ENCODE data around the gene SLC44A2.

Gene SLC44A2

DNA sequence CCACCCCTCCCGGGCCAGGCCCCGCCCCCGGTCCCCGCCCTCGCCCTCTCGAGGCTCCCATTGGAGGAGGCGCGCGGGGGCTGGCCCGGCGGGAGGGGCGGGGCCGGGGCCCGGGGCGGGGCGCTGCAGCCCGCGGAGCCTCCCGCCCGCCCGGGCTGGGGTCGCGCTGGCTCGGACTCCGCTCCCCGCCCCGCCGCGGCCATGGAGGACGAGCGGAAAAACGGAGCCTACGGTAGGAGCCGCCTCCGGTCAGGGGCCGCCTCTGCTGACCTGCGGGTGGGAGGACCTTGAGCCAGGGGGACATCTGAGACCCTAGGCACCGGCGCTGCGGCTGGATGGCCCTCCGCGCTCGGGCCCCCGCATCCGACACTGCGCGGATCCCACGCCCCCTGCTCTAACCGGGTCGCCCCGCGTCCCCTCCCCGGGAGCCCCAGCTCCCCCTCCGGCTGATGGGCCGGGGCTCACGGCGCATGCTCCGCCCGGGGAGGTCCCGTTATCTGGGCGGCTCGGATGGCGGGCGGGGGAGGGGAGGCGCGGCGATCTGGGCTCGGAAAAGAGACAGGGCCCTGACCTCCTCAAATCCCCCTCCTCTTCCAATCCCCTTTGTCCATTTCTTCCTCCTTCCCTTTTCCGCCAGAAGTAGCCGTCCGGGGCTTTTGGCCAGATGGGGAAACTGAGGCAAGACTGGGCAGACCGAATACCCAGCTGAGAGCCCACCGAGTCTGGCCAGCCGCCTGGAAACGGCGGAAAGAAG lies 22.8 kb upstream of the SLC44A2 start:
- peak; percentile 73 for DNase-seq (ENCODE audit: low read depth)
- peak overlapping the region; percentile 99 for H3K4me3 ChIP-seq (ENCODE audit: low read depth, low read length)
- TF ChIP-seq, protein P1, sequence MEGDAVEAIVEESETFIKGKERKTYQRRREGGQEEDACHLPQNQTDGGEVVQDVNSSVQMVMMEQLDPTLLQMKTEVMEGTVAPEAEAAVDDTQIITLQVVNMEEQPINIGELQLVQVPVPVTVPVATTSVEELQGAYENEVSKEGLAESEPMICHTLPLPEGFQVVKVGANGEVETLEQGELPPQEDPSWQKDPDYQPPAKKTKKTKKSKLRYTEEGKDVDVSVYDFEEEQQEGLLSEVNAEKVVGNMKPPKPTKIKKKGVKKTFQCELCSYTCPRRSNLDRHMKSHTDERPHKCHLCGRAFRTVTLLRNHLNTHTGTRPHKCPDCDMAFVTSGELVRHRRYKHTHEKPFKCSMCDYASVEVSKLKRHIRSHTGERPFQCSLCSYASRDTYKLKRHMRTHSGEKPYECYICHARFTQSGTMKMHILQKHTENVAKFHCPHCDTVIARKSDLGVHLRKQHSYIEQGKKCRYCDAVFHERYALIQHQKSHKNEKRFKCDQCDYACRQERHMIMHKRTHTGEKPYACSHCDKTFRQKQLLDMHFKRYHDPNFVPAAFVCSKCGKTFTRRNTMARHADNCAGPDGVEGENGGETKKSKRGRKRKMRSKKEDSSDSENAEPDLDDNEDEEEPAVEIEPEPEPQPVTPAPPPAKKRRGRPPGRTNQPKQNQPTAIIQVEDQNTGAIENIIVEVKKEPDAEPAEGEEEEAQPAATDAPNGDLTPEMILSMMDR (conservative IDR thresholded peaks at IDR 0.05; ENCODE audit: low read depth, low read length) = no peak

DNA sequence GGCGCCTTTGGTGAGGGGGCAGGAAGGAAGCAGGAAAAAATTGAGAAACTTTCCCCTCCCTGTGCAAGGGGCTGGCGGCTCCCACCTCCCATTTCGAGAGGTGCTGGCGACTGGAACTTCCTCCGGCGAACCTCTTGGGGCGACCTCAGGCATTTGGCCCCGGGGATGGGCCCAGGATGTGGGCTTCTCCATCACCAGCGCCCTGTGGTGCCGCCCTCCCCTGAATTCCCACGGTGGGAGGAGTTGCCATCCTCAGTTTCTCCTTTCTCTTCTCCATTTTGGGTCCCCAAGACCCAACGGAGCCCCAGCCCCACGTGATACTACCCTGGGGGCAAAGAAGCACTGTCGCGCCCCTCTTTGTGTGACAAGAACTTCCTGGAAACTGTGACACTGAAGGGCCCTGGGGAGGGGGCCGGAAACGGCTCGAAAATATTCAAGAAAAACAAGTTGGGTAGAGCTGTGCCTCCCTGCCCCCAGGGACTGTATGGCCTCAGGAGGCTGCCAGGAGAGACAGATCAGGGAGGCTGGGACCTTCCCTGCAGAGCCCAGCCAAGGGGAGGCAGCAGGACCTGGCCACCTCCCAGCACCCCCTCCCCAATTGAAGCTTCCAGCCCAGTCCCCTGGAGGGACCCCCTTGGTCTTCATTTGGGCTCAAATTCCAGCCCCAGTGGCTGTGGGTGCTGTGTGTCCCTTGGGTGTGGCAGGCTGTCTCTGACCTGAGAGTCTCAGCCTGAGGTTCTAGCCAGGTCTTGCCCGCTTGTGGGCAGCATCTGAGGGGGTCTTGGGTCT lies 22.1 kb upstream of the SLC44A2 start:
- peak; percentile 18 for DNase-seq (ENCODE audit: low read depth)
- H3K4me3 ChIP-seq (ENCODE audit: low read depth, low read length) = peak overlapping the region; percentile 99
- TF ChIP-seq, protein P1 (conservative IDR thresholded peaks at IDR 0.05; ENCODE audit: low read depth, low read length) = no peak

- DNase-seq (ENCODE audit: low read depth) = peak; percentile 69
- H3K4me3 ChIP-seq (ENCODE audit: low read depth, low read length) = peak overlapping the region; percentile 99
- TF ChIP-seq, protein P1 (conservative IDR thresholded peaks at IDR 0.05; ENCODE audit: low read depth, low read length) = no peak
Measured at GRCh38 chr19:10603873-10604459, 21.4 kb upstream of the SLC44A2 start.

GRCh38 chr19:10604460-10604980 lies 20.8 kb upstream of the SLC44A2 start:
- TF ChIP-seq, protein P1 (conservative IDR thresholded peaks at IDR 0.05; ENCODE audit: low read depth, low read length) = no peak
- DNase-seq (ENCODE audit: low read depth) = no peak
- H3K4me3 ChIP-seq (ENCODE audit: low read depth, low read length) = no peak overlapping the region

DNA sequence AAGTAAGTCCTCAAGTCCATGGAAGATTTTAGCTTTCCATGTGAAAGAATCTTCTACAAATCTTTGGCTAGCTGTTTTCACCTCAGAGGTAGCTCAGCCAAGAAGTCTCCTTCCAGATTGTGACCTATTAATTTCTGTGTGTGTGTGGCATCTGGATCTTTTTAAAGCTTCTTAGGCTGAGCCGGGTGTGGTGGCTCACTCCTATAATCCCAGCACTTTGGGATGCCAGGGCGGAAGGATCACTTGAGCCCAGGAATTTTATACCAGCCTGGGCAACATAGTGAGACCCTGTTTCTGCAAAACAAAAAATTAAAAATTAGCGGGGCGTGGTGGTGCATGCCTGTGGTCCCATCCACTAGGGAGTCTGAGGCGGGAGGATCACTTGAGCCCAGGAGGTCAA lies 13.4 kb upstream of the SLC44A2 start:
- H3K4me3 ChIP-seq (ENCODE audit: low read depth, low read length) = no peak overlapping the region
- TF ChIP-seq, protein P1 (conservative IDR thresholded peaks at IDR 0.05; ENCODE audit: low read depth, low read length) = no peak
- no peak for DNase-seq (ENCODE audit: low read depth)

DNA sequence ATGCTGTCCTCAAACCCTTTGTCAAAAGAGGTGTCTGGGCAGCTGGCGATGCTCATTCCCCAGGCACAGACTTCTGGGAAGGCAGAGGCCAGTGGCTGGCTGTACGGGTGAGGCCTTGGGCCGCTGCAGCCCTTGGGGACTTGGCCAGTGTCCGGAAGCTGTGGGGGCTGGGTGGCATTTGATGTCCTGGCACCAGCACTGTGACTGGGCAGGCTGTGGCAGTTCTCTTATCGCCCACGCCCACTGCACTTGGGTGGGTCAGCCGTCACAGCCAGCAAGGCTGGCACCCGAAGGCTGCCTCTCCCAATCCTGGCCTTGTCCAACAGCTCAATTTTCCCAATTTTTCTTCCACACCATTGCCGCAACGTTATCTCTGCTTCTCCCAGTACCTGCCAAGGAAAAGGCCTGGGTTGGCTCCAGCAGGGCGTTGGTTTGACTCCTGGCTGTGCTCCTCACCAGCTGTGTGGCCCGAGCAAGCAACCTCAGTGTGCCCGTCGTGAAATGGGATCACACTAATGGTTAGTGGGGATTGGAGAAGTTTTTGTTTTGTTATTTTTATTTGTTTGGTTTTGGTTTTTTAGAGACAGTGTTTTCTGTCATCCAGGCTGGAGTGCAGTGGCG lies 12.7 kb upstream of the SLC44A2 start:
- TF ChIP-seq, protein P1 (conservative IDR thresholded peaks at IDR 0.05; ENCODE audit: low read depth, low read length) = no peak
- no peak overlapping the region for H3K4me3 ChIP-seq (ENCODE audit: low read depth, low read length)
- DNase-seq (ENCODE audit: low read depth) = no peak
